Measurements from ENCODE around the gene OAS3.

GRCh38 chr12:112964067-112964670, 25.9 kb downstream of the OAS3 start:
- no peak for TF ChIP-seq ELF4 (CRISPR knock-in tag; IDR thresholded peaks at IDR 0.05; ENCODE audit: low read depth)
- TF ChIP-seq EMX1 (CRISPR knock-in tag; IDR thresholded peaks at IDR 0.05): no peak

Data from WTC11 (cell line).